LNCaP clone FGC (cell line): Measurements from ENCODE around the gene PRKN.
"Not testable (repeated sequence)": the region's sequence is repeated elsewhere in the genome, so short reads cannot be mapped to it uniquely, and the experiment has no call there.

Source experiments
- DNase-seq: peaks from one replicate; pipeline ENCODE4 v3.0.0-alpha.2; 2011; ENCODE audit warnings: low read depth
- H3K4me3 ChIP-seq: 2 replicates; pipeline ENCODE4 v1.5.1; 2011; ENCODE audit warnings: mild to moderate bottlenecking, low read depth, low read length, control low read depth
- TF ChIP-seq, protein P1 (sequence below): IDR thresholded peaks from 2 replicates; pipeline ENCODE4 v1.5.1; 2012; ENCODE audit warnings: mild to moderate bottlenecking; ENCODE audit not compliant: control insufficient read depth, insufficient read depth; ENCODE audit errors: extremely low read depth

Gene PRKN

DNA sequence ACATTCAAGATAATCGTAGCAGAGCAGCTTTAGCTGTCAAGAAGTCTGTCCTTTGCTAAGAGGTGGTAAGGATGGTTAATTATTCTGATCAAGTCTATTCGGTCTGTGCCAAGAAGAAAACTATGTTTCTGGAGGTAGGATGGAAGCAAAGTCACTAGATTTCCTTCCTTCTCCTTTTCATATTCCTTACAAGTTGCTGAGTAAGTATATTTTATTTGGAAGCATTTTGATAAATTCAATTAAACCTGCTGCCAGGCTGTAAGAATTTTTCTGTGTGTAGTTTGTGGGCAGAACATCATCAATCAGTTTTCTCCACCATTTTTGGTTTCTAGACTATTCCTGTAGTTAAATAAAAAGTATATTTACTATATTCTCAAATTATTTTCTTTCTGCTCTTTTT lies 311.3 kb downstream of the PRKN start:
- TF ChIP-seq, protein P1, sequence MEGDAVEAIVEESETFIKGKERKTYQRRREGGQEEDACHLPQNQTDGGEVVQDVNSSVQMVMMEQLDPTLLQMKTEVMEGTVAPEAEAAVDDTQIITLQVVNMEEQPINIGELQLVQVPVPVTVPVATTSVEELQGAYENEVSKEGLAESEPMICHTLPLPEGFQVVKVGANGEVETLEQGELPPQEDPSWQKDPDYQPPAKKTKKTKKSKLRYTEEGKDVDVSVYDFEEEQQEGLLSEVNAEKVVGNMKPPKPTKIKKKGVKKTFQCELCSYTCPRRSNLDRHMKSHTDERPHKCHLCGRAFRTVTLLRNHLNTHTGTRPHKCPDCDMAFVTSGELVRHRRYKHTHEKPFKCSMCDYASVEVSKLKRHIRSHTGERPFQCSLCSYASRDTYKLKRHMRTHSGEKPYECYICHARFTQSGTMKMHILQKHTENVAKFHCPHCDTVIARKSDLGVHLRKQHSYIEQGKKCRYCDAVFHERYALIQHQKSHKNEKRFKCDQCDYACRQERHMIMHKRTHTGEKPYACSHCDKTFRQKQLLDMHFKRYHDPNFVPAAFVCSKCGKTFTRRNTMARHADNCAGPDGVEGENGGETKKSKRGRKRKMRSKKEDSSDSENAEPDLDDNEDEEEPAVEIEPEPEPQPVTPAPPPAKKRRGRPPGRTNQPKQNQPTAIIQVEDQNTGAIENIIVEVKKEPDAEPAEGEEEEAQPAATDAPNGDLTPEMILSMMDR: no peak
- no peak for DNase-seq

DNA sequence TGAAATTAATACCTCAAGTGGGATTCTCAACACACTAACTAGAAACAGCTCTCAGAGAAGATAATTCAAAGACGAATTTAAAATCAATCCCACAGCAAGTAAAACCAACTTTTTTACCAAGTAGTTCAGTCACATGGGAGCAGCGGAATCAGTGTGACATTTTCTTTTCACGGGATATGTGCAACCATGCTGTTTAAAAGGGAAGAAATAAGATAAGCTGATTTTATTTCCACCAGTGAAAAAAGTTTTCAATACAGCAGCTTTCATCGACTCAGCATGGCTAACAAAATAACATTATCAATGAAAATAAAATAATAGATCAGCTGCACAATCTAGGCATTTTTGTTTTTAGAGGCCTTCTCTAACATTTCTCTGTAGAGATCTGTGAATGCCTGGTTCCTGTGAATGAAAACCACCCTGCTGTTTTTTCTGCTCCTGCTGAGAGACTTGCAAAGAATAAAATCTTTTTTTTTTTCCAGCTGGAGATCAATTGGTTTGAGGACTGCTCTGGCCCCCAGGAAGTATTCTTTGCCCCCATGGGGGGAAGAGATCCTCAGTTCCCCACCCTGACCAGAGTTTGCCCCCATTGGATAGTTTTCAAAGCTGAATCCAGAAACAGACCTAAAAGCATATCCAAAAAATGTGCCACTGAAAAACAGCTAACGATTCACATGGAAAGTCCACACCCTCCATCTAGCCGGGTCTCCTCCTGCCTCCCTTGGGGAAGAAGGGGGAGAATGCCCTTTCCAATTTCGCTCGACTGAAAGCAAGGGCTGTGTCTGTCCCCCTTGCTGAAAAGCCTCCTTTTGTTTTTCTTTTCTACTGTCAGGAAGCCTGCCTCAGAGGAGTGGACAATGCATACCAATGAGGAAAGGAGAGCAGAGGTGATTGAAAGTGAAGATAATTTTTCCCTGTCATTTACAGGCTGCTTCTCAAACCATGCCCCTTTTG lies 317.6 kb downstream of the PRKN start:
- no peak for DNase-seq
- TF ChIP-seq, protein P1: no peak
- H3K4me3 ChIP-seq: no peak overlapping the region

More for the DNA sequence above, 311.3 kb downstream of the PRKN start:
- no peak overlapping the region for H3K4me3 ChIP-seq

DNA sequence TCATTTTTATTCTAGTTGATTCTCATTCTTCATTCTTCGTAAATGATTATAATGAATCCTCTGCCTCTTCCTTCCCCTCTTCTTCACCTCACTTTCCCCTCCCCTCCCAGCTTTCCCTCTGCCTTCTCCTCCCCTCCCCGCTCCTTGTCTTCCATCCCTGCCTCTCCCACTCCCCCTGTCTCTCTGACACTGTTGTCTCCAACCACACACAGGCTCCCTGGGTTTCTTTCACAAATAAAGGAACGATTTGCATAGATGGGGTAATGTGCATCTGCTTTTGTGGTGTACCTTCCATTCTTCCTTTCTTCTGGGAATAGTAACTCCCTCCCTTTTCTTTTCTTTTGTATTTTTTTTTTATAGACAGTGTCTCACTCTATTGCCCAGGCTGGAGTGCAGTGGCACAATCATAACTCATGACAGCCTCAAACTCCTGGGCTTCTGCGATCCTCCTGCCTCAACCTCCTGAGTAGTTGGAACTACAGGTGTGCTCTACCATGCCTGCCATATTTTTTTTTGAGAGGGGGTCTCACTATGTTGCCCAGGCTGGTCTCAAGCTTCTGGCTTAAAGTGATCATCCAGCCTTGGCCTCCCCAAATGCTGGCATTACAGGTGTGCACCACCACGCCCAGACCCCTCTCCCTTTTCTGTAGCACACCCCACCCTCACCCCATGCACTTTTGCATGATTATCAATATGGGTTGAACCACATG lies 318.6 kb downstream of the PRKN start:
- H3K4me3 ChIP-seq: no peak overlapping the region
- TF ChIP-seq, protein P1: no peak
- DNase-seq: no peak

DNA sequence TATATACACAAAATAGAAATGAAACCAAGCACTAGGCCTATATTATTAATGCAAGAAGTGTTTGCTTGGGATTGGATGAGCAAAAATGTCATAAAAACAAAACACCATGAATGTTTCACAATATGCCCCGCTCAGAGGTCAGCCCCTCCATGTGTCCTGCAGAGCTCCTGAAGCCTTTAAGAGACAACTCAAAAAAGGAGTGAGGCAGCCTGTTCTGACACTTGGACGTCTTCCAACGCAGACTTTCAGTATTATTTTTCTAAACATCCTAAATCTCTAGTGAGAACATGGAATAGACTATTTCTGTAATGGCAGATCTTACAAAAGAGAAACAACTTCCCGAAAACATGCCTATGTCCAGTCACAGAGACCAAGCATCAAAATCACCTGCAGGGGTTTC lies 322.6 kb downstream of the PRKN start:
- no peak for DNase-seq
- H3K4me3 ChIP-seq: no peak overlapping the region
- TF ChIP-seq, protein P1: no peak

DNA sequence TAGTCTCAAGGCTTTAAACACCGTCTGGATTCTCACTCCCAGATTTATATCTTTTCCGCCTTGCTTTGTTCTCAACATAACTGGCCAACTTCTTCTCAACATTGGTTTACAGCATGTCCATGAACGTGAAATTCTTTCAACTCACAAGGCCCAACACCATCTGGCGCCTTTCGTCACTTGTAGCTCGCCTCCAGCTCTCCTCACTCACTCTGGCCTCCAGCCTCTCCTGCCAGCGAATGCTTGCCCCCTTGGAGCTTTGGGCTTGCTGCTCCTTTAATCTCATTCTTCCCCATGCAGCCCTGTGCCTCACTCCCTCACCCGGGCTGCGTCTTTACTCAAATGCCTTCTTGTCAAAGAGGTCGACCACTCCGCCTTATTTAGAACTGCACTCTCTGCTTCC lies 324.5 kb downstream of the PRKN start:
- TF ChIP-seq, protein P1: no peak
- no peak for DNase-seq
- no peak overlapping the region for H3K4me3 ChIP-seq

DNA sequence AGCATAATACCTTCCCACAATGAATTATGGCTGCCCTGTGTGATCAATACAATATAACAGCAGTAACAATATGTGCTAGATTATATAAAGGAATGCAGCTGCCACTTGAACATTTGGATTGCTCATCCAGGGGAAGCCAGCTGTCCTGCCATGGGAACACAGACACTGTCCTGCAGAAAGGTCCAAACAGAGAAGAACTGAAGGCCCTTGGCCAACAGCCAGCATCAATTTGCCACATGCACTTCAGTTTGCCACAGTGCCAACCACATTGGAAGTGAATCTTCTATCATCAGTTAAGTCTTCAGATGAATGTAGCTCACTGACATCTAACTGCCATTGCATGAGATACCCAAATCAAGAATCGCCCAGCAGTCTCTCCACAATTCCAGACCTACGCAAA lies 332.4 kb downstream of the PRKN start:
- TF ChIP-seq, protein P1: no peak
- no peak overlapping the region for H3K4me3 ChIP-seq

DNA sequence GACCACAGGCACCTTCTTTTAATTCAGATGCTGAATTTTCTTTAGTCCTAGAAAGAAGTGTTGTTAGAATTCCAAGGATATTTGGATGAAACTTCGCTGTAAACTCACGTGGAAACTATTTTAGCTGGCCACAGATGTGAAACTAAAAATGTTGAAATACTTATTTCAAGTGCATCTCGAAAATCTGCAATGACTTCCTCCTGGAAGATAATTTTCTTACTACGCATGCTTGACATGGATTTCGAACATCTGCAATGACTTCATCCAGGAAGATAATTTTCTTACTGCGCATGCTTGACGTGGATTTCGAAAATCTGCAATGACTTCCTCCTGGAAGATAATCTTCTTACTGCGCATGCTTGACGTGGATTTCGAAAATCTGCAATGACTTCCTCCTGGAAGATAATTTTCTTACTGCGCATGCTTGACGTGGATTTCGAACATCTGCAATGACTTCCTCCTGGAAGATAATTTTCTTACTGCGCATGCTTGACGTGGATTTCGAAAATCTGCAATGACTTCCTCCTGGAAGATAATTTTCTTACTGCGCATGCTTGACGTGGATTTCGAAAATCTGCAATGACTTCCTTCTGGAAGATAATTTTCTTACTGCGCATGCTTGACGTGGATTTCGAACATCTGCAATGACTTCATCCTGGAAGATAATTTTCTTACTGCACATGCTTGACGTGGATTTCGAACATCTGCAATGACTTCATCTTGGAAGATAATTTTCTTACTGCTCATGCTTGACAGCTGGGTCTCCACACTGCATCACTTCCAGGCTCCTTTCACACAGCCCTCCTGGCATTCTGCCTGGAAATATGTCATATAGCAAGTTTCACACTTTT lies 336.4 kb downstream of the PRKN start:
- DNase-seq, H3K4me3 ChIP-seq: not testable (repeated sequence)

More for the DNA sequence above, 332.4 kb downstream of the PRKN start:
- DNase-seq: no peak
